NCI-H1105 treated with DMSO at 0.1 percent for 48 hours (cell line): Measurements from ENCODE around the gene REEP1.
"Not testable (repeated sequence)": the region's sequence is repeated elsewhere in the genome, so short reads cannot be mapped to it uniquely, and the experiment has no call there.

Source experiments
- DNase-seq: peaks from one replicate; lab custom pipeline; 2025; lab: John Stamatoyannopoulos, UW

The REEP1 gene

DNA sequence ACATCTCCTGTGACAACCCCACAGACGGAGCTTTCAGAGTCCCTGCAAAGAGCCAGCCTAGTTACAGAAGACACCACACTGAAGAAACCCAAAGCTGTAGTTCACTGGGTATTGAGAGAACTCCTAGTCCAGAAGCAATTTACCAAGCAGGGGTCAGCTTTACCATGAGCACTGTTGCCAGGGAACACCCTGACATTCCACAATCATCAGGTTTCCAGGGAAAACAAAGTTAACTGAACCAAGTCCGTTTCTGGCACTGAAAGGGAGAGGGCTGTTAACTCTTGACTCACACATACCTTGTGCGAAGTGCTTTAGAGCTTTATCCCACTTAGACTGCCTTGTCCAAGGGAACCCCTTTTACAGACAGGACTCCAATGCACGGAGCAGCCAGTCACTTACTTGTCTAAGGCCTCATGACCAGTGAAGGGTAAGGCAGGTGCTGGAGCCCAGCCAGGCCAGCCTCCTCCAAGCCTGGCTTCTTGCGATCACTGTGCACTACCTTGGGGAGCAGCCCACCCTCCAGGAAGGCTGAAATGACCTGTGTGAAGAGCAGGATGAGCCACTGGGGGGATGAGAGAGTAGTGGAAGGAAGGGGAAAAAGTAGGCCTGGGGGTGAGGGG, 53.9 kb downstream of the REEP1 start:
- no peak for DNase-seq

DNA sequence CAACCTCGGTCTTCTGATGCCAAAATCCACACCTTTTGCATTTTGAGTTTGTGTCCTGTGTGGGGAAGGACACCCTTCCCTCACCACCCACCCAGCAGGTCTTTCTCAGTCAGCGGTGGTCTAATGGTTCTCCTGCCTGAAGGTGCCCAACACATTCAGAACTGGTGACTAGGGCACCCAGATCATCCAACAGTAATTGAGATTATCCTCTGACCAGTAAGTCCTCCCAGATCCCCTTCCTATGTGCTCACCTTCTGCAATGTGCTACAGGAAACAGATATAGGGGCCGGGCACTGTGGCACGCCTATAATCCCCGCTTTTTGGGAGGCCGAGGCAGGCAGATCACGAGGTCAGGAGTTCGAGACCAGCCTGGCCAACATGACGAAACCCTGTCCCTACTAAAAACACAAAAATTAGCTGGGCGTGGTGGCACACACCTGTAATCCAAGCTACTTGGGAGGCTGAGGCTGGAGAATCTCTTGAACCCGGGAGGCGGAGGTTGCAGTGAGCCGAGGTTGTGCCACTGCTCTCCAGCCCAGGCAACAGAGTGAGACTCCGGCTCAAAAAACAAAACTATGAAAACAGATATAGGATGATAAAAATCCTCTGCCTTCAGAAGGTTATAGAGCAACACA, 56.2 kb downstream of the REEP1 start:
- DNase-seq = no peak

DNA sequence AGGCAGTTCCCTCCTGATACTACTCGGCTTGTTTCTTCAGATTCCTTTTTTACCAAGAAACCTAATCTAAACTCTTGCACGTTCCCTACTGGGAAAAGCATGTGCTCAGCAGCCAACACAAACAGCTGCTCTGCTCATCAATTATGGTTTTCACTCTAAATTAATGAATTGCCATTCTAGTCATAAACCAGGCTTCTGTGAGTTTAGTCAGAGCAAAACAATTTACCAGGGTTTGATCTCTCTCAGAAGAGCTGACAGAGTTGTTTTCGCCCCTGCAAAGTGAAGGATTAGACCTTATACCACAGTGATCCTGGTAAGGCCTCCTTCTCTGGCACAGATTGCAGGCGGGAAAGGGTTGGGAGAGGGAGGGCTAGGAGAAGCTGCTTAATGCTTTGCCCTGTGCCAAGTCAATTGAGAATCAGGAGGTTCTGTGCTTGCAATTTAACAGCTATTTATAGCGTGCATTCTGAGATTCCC, 57.2 kb downstream of the REEP1 start:
- no peak for DNase-seq

DNA sequence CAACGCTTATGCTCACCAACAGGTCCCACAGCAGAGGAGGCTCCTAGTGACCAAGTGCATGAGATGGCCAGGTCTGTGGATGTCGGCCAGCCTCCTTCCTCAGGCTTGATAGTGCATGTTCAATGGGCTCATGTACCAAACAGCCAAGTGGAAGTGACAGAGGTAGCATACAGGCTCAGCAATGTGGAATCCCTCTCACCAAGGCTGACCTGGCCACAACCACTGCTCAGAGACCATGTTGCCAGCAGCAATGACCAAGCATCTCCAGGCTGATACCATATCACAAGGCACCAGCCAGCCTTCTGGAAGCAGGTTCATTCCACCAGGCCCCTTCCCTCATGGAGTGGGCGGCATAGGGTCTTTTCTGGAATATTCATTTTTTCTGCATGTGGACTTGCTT, 61.5 kb downstream of the REEP1 start:
- no peak for DNase-seq

DNA sequence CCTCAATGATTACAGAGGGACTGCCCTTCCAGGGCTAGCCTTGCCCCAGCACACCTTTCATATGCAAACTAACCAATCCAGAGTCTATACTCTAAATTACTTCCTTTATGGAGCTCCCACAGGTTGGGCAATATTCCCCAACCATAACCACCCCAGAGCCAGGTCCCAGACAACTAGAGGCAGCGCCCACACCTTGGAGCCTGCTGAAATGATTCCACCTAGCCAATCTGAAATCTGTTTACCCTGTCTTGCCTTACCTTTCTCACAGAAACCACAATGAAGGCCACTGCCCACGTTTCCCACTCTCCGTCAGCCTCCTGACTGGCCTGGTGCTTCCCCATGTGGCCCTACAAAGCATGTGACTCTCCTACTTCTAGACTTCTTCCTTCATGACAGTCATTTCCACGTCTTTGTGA, 62.0 kb downstream of the REEP1 start:
- no peak for DNase-seq

DNA sequence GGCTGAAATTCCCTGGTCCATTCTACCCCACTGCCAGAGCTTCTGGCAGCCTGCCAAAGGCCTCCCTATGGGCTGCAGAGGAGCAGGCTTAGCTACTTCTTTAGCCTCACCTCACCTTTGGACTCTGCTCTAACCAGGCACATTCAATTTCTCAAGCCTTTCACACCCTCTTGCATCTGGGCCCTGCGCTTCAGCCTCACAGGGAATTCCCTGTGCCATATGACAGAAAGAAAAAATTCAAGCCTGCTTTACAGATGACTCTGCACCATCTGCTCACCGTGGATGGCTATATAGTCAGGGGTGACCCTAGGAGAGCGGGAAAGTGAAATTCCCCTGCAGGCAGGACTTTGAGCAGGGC, 62.5 kb downstream of the REEP1 start:
- DNase-seq = peak; percentile 8

DNA sequence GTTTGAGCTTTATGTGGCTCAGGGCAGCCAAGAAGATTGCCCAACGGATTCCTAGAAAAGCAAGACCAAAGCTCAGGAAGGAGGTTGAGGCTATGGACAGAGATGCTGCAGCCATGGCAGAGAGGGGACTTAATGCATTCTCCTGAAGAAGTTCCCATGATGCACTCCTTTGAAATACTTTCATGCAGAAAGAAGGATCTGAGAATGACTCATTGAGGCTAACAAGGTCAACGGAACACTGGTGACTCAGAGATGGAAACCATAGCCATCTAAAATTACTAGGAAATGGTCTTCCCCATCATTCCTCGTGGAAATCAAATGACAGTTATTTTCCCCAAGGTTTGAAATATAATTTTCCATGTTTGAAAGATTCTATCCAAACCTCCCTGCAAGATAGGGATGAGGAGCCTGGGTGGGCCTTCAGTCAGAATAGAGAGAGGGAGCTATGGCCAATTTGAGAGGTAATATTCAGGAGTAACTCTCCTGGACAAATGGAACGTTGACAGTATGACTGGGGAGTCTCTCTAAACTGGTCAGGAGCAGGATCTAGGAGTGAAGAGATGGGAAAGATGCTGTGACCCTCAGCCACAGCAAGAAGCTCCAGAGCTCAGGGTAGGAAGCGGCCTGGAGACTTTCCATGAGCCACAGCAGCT, 63.0 kb downstream of the REEP1 start:
- no peak for DNase-seq

DNA sequence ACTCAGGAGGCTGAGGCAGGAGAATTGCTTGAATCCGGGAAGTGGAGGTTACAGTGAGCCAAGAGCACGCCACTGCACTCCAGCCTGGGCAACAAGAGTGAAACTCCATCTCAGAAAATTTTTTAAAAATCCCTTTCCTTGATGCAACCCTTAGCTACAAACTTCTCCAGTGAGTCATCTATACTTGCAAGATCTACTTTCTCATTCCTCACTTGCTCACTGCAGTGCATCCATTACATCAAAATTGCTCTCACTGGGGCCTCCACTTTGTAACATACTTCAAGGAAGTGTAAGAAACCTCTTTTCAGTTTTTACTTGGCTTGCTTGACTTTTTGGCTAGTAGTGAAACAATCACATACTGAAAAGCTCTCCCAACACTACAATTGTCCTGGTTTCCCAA, 65.3 kb downstream of the REEP1 start:
- no peak for DNase-seq

DNA sequence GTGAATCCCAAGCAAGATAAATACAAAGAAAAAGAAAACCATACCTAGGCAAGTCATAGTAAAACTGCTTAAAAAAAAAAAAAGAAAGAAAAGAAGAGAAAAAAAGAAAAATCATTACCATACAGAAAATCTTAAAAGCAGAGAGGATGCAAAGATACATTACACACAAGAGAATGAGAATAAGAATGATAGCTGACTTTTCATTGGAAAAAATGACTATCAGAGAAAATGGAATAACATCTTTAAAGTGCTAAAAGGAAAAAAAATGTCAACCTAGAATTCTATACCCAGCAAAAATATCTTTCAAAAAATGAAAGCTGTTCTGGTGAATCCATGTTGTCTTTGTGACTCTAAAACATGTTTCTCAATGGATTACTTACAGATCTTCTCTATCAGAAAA, 66.2 kb downstream of the REEP1 start:
- DNase-seq = no peak

DNA sequence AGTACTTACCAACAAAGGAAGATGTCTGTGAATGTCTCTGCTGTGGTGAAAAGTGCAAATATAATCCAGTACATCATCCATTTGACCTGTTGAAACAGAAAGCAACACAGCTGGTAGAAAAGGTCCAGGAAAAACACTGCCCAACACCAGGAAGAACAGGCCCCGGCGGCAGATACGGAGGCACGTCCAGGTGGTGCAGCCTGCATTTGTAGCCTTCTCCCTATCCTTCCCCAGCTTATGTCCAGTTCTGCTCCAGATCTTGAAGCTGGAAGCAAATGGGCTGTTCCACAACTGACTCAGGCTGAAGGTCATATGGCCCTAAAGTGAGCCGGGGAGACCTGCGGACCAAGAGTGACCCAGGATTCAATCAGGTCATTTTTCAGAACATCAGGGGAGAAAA, 73.5 kb downstream of the REEP1 start:
- no peak for DNase-seq

DNA sequence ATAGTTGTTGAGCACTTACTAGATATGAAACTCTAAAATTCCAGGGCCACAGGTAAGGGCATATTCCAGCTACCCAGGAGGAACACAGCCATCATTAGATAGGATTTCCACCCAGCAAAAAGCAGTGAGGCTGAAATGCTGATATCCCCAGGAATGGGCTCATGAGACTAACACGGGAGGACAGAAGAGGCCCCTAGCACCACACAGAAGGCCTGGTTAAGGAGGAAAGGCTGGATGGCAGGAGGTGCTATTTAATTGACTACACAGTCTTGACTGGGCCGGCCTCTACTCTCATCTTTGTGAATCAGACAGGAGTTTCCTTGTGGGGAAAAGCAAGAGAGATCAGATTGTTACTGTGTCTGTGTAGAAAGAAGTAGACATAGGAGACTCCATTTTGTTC, 76.4 kb downstream of the REEP1 start:
- no peak for DNase-seq

DNA sequence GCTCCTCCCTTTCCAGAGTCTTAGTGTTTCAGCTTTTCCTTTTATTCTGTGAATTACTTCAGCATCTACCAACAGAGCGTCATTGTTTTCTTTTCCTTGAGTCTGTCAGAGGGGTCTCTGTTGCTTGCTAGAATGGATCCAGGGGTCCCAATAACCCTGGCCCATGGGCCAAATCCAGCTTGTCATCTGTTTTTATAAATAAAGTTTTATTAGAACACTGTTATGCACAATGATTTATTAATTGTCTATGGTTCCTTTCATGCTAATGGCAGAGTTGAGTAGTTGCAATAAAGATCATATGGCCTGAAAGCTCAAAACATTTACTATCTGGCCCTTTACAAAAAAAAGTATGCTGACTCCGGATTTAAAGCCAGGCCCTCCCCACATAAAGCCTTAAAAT, 79.3 kb downstream of the REEP1 start:
- DNase-seq = no peak

DNA sequence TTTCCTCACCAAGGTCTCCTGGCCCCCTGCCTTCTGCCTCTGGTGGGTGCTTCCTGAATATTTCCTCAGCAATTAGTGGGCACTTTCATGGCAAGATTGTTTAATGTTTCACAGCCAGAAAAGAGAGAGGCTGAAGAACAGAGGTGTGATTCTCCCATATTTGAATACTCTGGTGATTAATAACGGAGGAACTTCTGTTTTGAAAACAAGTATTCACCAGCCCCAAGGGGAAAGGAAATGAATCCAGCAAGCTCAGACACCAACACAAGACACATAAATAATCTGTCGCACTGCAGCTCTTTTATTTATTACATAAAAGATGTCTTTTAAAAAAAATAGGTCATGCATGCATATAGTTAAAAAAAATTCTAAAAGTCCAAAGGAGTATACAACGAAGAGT, 80.4 kb downstream of the REEP1 start:
- DNase-seq = no peak

DNA sequence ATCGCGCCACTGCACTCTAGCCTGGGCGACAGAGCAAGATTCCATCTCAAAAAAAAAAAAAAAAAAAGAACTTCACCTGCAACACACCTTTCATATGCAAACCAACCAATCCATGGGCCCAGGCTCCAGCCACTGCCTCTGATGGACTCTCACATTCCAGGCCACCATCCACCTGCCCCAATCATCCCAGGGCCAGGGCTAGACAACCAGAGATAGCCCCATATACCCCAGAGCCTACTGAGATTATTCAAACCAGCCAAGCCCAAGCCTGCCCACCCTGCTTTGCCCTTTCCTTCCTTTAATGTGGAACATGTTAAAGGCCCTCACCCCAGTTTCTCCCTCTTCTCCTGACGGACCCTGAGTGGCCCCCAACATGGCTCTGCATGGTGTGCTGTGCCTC, 81.1 kb downstream of the REEP1 start:
- no peak for DNase-seq

DNA sequence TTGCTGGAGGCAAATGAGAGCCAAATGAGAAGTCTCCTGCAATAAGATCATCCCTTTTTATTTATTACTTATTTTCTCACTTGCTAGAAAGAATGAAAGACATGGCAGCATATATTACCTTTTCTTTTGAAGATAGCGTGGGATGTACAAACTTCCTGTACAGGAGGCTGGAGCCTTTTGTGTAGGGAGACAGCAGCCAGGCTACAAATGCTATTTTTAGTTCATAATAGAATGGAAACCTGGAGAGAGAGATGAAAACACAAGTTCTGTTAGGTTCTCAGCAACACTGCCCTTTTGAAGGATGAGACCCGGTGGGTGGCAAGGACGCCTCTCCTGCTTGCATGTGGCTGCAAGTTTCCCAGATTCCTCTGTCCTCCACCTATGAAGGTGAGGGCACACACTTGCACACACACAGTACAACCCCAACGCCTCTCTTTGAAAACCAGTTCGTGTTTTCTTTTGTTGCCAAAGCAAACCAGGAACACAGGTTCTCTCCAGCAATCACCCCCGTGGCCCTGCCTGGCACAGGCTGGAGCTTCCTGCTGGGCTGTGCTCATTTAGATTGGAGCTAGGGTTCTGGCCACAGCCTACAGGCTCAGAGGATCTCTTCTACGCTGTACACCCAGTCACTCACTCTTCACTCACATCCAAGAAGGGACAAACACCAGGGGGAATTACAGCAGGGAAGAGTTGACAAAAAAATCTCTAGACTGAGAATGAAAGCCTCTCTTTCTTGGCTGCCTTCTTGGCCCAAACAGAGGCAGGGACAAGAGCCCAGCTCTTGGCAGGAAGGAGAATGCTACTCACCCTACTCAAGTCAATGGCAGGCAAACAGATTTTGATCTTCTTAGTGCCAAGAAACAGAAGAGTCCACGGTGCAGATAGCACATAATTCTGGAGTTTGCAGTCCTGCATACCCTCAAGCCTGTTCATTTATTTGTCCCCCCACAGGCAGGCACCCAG, 82.6 kb downstream of the REEP1 start:
- DNase-seq = no peak

DNA sequence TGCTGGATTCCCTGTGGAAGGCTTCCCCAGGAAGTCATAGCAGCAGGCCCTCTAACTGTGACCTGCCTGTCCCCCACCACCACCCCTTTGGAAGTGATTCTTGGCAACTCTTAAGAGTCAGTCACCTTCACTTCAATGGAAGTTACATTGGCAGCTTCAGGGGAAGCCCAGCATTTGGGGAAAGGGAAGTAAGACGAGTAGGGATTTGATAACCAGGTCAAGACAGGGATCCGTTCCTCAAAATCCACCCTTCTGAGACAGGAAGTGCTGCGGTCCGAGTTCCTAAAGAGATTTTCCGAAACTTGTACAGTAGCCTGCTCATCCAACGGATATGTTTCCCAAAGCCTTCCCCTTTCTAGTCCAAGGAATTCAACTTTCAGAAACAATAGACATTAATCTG, 84.0 kb downstream of the REEP1 start:
- no peak for DNase-seq

DNA sequence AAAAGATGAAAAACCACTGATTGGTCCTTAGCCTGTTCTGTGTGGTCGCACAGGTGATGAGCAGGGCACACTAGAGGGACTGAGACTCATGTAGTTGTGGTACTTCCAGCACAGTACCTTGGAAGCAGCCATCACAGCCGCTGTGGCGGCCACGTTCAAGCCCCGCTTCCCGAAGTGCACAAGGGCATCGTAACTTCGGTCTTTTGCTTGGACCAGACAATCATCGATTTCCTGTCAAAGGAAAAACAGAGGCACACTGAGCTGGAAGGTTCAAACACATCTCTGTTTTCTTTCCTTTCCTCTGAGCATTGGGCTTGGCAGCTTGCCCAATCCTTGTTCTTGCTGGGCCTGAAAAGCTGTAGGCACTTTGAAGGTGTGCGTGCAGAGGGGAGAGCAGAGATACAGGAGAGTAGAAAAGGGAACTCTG, 85.6 kb downstream of the REEP1 start:
- DNase-seq = no peak

DNA sequence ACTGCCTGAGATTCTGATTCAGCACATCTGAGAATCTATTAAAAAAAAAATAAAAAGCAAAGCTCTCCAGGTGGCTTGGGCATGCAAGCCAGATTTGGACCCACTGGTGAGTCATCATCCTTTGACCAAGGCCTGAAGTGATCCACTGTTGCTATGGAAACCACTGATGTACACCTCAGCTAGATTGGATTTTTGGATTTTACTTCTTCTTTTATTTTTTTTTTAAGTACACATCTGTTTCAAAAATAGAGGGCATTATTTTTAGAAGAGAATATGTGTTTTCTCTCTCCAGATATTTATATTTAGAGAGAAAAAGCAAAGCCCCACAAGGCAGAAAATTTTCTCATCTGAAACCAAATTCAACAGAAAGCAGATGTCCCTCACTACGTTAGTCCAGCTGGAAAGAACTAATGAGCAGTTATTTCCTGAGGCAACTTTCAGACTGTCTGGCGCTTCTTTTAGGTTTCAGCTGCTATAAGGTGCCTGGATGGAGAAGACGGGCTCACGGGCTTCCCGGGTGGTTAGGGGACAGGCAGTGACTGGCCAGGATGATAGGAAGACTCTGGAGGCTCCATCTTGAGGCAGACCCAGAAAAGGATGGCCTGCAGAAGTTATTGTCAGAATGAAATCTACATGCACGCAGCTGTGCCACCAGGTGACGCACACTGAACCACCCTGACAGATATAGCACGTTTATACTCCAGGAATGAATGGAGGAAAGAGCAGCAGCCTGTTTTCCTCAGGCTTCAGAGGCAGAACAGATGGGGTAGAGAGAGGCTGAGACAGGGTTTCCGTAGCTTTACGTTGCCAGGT, 87.6 kb downstream of the REEP1 start:
- DNase-seq = peak; percentile 38

DNA sequence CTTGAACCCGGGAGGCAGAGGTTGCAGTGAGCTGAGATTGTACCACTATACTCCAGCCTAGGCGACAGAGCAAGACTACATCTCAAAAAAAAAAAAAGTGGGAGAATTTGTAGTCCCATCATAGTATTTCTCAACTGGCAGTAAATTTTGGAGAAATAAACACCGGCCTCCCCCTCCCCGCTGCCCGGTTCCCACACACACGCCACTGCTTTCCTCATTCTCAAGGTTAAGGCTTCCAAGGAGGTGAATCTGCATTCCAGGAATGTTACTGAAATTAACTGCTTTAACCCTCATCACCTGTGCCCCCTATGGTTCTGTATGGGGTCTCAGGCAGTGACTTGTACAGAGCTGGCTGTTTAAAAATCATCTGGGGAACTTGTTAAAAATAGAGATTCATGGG, 88.2 kb downstream of the REEP1 start:
- DNase-seq = no peak

DNA sequence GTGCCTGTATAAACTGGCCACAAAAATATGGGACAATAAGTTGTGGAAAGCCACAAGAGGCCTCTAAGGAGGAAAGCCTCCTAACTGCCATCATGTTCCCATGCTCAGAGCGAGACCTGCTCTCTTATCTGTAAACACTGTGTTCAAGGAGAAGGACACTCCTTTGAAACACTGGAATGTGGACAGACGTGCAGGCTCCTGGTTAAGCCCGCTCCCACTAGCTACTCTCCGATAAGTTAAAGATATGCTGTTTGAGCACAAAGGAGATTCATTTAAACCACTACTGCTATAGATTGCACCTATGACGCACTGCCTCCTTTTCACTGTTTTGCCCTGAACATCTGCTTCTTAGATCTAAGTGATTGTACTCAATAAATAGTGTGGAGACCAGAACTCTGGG, 92.2 kb downstream of the REEP1 start:
- not testable (repeated sequence) for DNase-seq

DNA sequence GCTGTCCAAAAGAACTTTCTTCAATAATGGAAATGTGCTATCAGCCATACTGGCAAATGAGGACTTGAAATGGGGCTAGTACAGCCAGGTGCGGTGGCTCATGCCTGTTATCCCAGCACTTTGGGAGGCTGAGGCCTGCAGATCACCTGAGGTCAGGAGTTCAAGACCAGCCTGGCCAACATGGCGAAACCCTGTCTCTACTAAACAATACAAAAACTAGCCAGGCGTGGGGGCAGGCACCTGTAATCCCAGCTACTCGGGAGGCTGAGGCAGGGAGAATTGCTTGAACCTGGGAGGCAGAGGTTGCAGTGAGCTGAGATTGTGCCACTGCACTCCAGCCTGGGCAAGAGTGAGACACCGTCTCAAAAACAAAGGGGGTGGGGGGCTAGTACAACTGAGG, 92.6 kb downstream of the REEP1 start:
- DNase-seq = not testable (repeated sequence)
